DND-41 (cell line): ENCODE measurements around the gene KCNC3.

ENCODE experiments used
- ATAC-seq: fragments of 200-7000 bp; cut with Tn5 transposase; 3 replicates; pipeline ENCODE4 v1.9.1; 2021; ENCODE audit warnings: low read depth; ENCODE audit not compliant: insufficient read depth
- DNase-seq: peaks from one replicate; pipeline ENCODE4 v3.0.0-alpha.2; 2020
- H2AFZ ChIP-seq: 2 replicates; pipeline ENCODE4 v1.6.0; 2012; ENCODE audit warnings: low read depth, low read length
- H3K27ac ChIP-seq: 2 replicates; pipeline ENCODE4 v1.5.1; 2012; ENCODE audit warnings: low read length, inconsistent platforms
- H3K27me3 ChIP-seq: fragments of 200-600 bp; sonication (generic); 2 replicates; pipeline ENCODE4 v1.6.0; 2012; ENCODE audit warnings: low read length, mild to moderate bottlenecking, inconsistent platforms; ENCODE audit not compliant: insufficient read depth, poor library complexity
- H3K36me3 ChIP-seq: 2 replicates; pipeline ENCODE4 v1.5.1; 2012; ENCODE audit warnings: low read length, inconsistent platforms; ENCODE audit not compliant: insufficient read depth
- H3K4me1 ChIP-seq: 2 replicates; pipeline ENCODE4 v1.5.1; 2012; ENCODE audit warnings: mild to moderate bottlenecking, low read length; ENCODE audit not compliant: insufficient read depth
- H3K4me2 ChIP-seq: 2 replicates; pipeline ENCODE4 v1.6.0; 2012; ENCODE audit warnings: mild to moderate bottlenecking, moderate library complexity, low read length, inconsistent platforms; ENCODE audit not compliant: insufficient read depth
- H3K4me3 ChIP-seq, 2 experiments: fragments of 200-600 bp in 1 of 2; shearing (Covaris generic) in 1 of 2; 2 replicates each; pipeline ENCODE4 v1.5.1; 2012 to 2016; ENCODE audit warnings: inconsistent platforms in 2 of 2, low read length in 2 of 2, mild to moderate bottlenecking in 2 of 2, low read depth in 1 of 2, moderate library complexity in 1 of 2
- H3K79me2 ChIP-seq: 2 replicates; pipeline ENCODE4 v1.6.0; 2012; ENCODE audit warnings: low read length, inconsistent platforms; ENCODE audit not compliant: insufficient read depth
- H3K9ac ChIP-seq: 2 replicates; pipeline ENCODE4 v1.6.0; 2012; ENCODE audit warnings: low read depth, mild to moderate bottlenecking, inconsistent platforms, low read length, moderate library complexity
- H3K9me3 ChIP-seq: 2 replicates; pipeline ENCODE4 v1.5.1; 2012; ENCODE audit warnings: low read length, moderate library complexity, mild to moderate bottlenecking, inconsistent platforms; ENCODE audit not compliant: insufficient read depth, severe bottlenecking
- H4K20me1 ChIP-seq: 2 replicates; pipeline ENCODE4 v1.6.0; 2012; ENCODE audit warnings: low read length; ENCODE audit not compliant: insufficient read depth
- CTCF ChIP-seq: IDR thresholded peaks from 2 replicates; pipeline ENCODE4 v1.5.1; 2012; ENCODE audit warnings: borderline replicate concordance, low read length, moderate library complexity, mild to moderate bottlenecking; ENCODE audit not compliant: poor library complexity, severe bottlenecking; ENCODE audit errors: extremely low read depth
- EZH2 ChIP-seq: IDR thresholded peaks from 3 replicates; pipeline ENCODE4 v1.6.1; 2012; ENCODE audit warnings: borderline replicate concordance, low read depth, mild to moderate bottlenecking, moderate library complexity, low read length, inconsistent platforms; ENCODE audit not compliant: severe bottlenecking

Gene KCNC3

GRCh38 chr19:50272263-50272897, 56.8 kb downstream of the KCNC3 start:
- no peak overlapping the region for H2AFZ ChIP-seq
- no peak overlapping the region for H3K4me3 ChIP-seq
- no peaks in the 10 kb centered on the region for H3K79me2 ChIP-seq
- H3K4me1 ChIP-seq: no peaks in the 10 kb centered on the region
- no peaks in the 10 kb centered on the region for H3K36me3 ChIP-seq
- H3K9me3 ChIP-seq: no peaks in the 10 kb centered on the region
- H3K27me3 ChIP-seq: no peaks in the 10 kb centered on the region
- H3K4me2 ChIP-seq: no peak overlapping the region
- no peak for DNase-seq
- TF ChIP-seq CTCF: no peak
- TF ChIP-seq EZH2: no peak
- no peak overlapping the region for H3K9ac ChIP-seq
- ATAC-seq: no peak
- H4K20me1 ChIP-seq: no peaks in the 10 kb centered on the region; the same call in 1 of the 2 replicates
- no peak overlapping the region for H3K27ac ChIP-seq

- Histone ChIP-seq H2AFZ (no peak overlapping the region), H3K27ac (no peak overlapping the region), H3K9me3 (no peaks in the 10 kb centered on the region), H3K4me3 (no peak overlapping the region), H3K4me1 (no peaks in the 10 kb centered on the region), H3K27me3 (no peaks in the 10 kb centered on the region), H3K9ac (no peak overlapping the region), H3K79me2 (no peaks in the 10 kb centered on the region), H4K20me1 (no peaks in the 10 kb centered on the region; the same call in 1 of the 2 replicates), H3K36me3 (no peaks in the 10 kb centered on the region), H3K4me2 (no peak overlapping the region)
- TF ChIP-seq EZH2 (no peak), CTCF (no peak)
- ATAC-seq: no peak
- DNase-seq: no peak
Measured at GRCh38 chr19:50269653-50270052, 59.5 kb downstream of the KCNC3 start.

- ATAC-seq (no peak), DNase-seq (no peak)
- H3K4me3 ChIP-seq: no peak overlapping the region
- no peaks in the 10 kb centered on the region for H3K4me1 ChIP-seq
- no peak for TF ChIP-seq CTCF
- TF ChIP-seq EZH2: no peak
- no peaks in the 10 kb centered on the region for H3K27me3 ChIP-seq
- no peaks in the 10 kb centered on the region for H3K36me3 ChIP-seq
- no peak overlapping the region for H2AFZ ChIP-seq
- H3K27ac ChIP-seq: no peak overlapping the region
- H3K9ac ChIP-seq: no peak overlapping the region
- H3K4me2 ChIP-seq: no peak overlapping the region
- no peaks in the 10 kb centered on the region for H3K9me3 ChIP-seq
- H4K20me1 ChIP-seq: no peaks in the 10 kb centered on the region; the same call in 1 of the 2 replicates
- H3K79me2 ChIP-seq: no peaks in the 10 kb centered on the region
Measured at GRCh38 chr19:50268501-50268900, 60.7 kb downstream of the KCNC3 start.
